HepG2 (cell line): ENCODE results near the gene ZFP36. TPM values are rescaled to one million over a fixed set of nuclear protein-coding genes. Genes with fewer than 3 reads are reported as not detected.

Experiments used
- AHR ChIP-seq: IDR thresholded peaks from 2 replicates; pipeline ENCODE4 v1.6.1; 2018; ENCODE audit warnings: missing genetic modification reagents, missing compliant biosample characterization
- ARNT2 ChIP-seq: sonication (generic); formaldehyde crosslinking; IDR thresholded peaks from 2 replicates; pipeline ENCODE4 v1.8.0; 2022; ENCODE audit warnings: mild to moderate bottlenecking, low read depth, missing genetic modification reagents, moderate library complexity
- ATF7-NPFF ChIP-seq: sonication (generic); formaldehyde crosslinking; IDR thresholded peaks from 2 replicates; pipeline ENCODE4 v1.8.1; 2023; ENCODE audit warnings: mild to moderate bottlenecking, low read depth, missing genetic modification reagents, moderate library complexity
- CENPX ChIP-seq: sonication (generic); formaldehyde crosslinking; IDR thresholded peaks from 2 replicates; pipeline ENCODE4 v1.9.0; 2021; ENCODE audit warnings: mild to moderate bottlenecking, missing genetic modification reagents, moderate library complexity
- ELF4 ChIP-seq: sonication (generic); formaldehyde crosslinking; IDR thresholded peaks from 2 replicates; pipeline ENCODE4 v1.5.0; 2020; ENCODE audit warnings: missing genetic modification reagents, mild to moderate bottlenecking, moderate library complexity, borderline replicate concordance
- ETS1 ChIP-seq: sonication (generic); formaldehyde crosslinking; IDR thresholded peaks from 2 replicates; pipeline ENCODE4 v1.4.0; 2020; ENCODE audit warnings: missing genetic modification reagents
- GLI4 ChIP-seq: sonication (generic); formaldehyde crosslinking; IDR thresholded peaks from 2 replicates; pipeline ENCODE4 v1.5.1; 2020; ENCODE audit warnings: missing genetic modification reagents, mild to moderate bottlenecking, moderate library complexity, borderline replicate concordance
- GZF1 ChIP-seq: sonication (generic); formaldehyde crosslinking; IDR thresholded peaks from 2 replicates; pipeline ENCODE4 v1.5.1; 2020; ENCODE audit warnings: mild to moderate bottlenecking, missing genetic modification reagents
- HCFC1 ChIP-seq: fragments of 150-350 bp; IDR thresholded peaks from 2 replicates; pipeline ENCODE4 v1.6.1; 2014; ENCODE audit warnings: low read depth, low read length
- MAZ ChIP-seq, 2 experiments: sonication (generic) in 1 of 2; formaldehyde crosslinking in 1 of 2; IDR thresholded peaks; 2 replicates each; pipeline versions ENCODE4 v1.5.0 to v1.6.1; 2012 to 2020; ENCODE audit warnings: low read depth in 2 of 2, mild to moderate bottlenecking in 2 of 2, borderline replicate concordance in 1 of 2, improper control_type of control experiment in 1 of 2, low read length in 1 of 2, missing genetic modification reagents in 1 of 2, moderate library complexity in 1 of 2
- MBNL3 ChIP-seq: fragments of 250-450 bp; sonication (Bioruptor Pico); conservative IDR thresholded peaks from 2 replicates; pipeline ENCODE4 v1.8.0; 2022; ENCODE audit warnings: mild to moderate bottlenecking, inconsistent platforms
- MYPOP ChIP-seq: sonication (generic); formaldehyde crosslinking; IDR thresholded peaks from 2 replicates; pipeline ENCODE4 v1.8.1; 2023; ENCODE audit warnings: mild to moderate bottlenecking, moderate library complexity, missing genetic modification reagents
- PRPF4 ChIP-seq: fragments of 200-400 bp; formaldehyde crosslinking; IDR thresholded peaks from 2 replicates; pipeline ENCODE4 v1.6.1; 2016; ENCODE audit warnings: low read length, low read depth; ENCODE audit not compliant: poor library complexity, severe bottlenecking
- RARA ChIP-seq: IDR thresholded peaks from 2 replicates; pipeline ENCODE4 v1.6.1; 2016; ENCODE audit warnings: missing genetic modification reagents, missing compliant biosample characterization
- RFX5 ChIP-seq: IDR thresholded peaks from 2 replicates; pipeline ENCODE4 v1.6.1; 2011; ENCODE audit warnings: low read depth, low read length, improper control_type of control experiment
- SMARCC2 ChIP-seq: fragments of 450-650 bp; IDR thresholded peaks from 2 replicates; pipeline ENCODE4 v1.6.1; 2017; ENCODE audit warnings: antibody characterized with exemption, mild to moderate bottlenecking
- SP1 ChIP-seq, 2 experiments: fragments of 450-650 bp in 1 of 2; sonication (generic) in 1 of 2; formaldehyde crosslinking in 1 of 2; IDR thresholded peaks; 2 replicates each; pipeline versions ENCODE4 v1.4.0 to v1.6.1; 2016 to 2020; ENCODE audit warnings: missing genetic modification reagents in 1 of 2
- STAT5B ChIP-seq: sonication (generic); formaldehyde crosslinking; IDR thresholded peaks from 2 replicates; pipeline ENCODE4 v1.4.0; 2020; ENCODE audit warnings: missing genetic modification reagents
- THRA ChIP-seq: sonication (generic); formaldehyde crosslinking; IDR thresholded peaks from 2 replicates; pipeline ENCODE4 v1.4.0; 2020; ENCODE audit warnings: missing genetic modification reagents, borderline replicate concordance
- ZFP37 ChIP-seq: sonication (generic); formaldehyde crosslinking; IDR thresholded peaks from 2 replicates; pipeline ENCODE4 v1.4.0; 2020; ENCODE audit warnings: missing genetic modification reagents, borderline replicate concordance
- ZKSCAN5 ChIP-seq: sonication (generic); formaldehyde crosslinking; IDR thresholded peaks from 2 replicates; pipeline ENCODE4 v1.5.1; 2020; ENCODE audit warnings: mild to moderate bottlenecking, missing genetic modification reagents
- ZNF143 ChIP-seq: sonication (generic); formaldehyde crosslinking; IDR thresholded peaks from 2 replicates; pipeline ENCODE4 v1.4.0; 2020; ENCODE audit warnings: missing genetic modification reagents
- ZNF337 ChIP-seq: sonication (generic); formaldehyde crosslinking; IDR thresholded peaks from 2 replicates; pipeline ENCODE4 v1.5.1; 2020; ENCODE audit warnings: missing genetic modification reagents, low read depth, mild to moderate bottlenecking, borderline replicate concordance
- ZNF564 ChIP-seq: sonication (generic); formaldehyde crosslinking; IDR thresholded peaks from 2 replicates; pipeline ENCODE4 v1.8.1; 2023; ENCODE audit warnings: mild to moderate bottlenecking, missing genetic modification reagents
- ZNF672 ChIP-seq: sonication (generic); formaldehyde crosslinking; IDR thresholded peaks from 2 replicates; pipeline ENCODE4 v1.8.1; 2022; ENCODE audit warnings: missing genetic modification reagents
- ZNF746 ChIP-seq: sonication (generic); formaldehyde crosslinking; IDR thresholded peaks from 2 replicates; pipeline ENCODE4 v1.8.0; 2022; ENCODE audit warnings: mild to moderate bottlenecking, missing genetic modification reagents
- ZNF747 ChIP-seq: sonication (generic); formaldehyde crosslinking; IDR thresholded peaks from 2 replicates; pipeline ENCODE4 v1.8.1; 2023; ENCODE audit warnings: missing genetic modification reagents, mild to moderate bottlenecking, borderline replicate concordance
- ZNF891 ChIP-seq: sonication (generic); formaldehyde crosslinking; IDR thresholded peaks from 2 replicates; pipeline ENCODE4 v1.5.0; 2020; ENCODE audit warnings: mild to moderate bottlenecking, missing genetic modification reagents
- polyA plus RNA-seq, 8 experiments: library from polyadenylated mRNA; depleted of rRNA in 3 of 8; stranded (reverse) in 7 of 8; unstranded in 1 of 8; fragments of >200 nt; fragmentation: Illumina TruSeq in 4 of 8; extraction: Trizol in 4 of 8; gene quantifications; 2 replicates each; pipeline versions ENCODE4 v1.2.1 to v1.2.3, GENCODE V29; 2011 to 2016; ENCODE audit warnings: low read depth in 4 of 8, missing spikeins in 1 of 8, mixed read lengths in 1 of 8; ENCODE audit not compliant: insufficient read depth in 1 of 8
- total RNA-seq, 5 experiments: library from RNA; depleted of rRNA; stranded (reverse); fragments of >200 nt; fragmentation: Illumina TruSeq; extraction: Trizol; gene quantifications; 2 replicates each; pipeline ENCODE4 v1.2.3, GENCODE V29; 2016; ENCODE audit warnings: low read depth in 1 of 5

Gene ZFP36
- total and polyA plus RNA-seq, 2 of the 13 experiments (the other 11 are each of a cell fraction or from before 2014, with no cell fraction given), result 1.4 to 1.7 TPM

GRCh38 chr19:39406656-39407409 lies at the start of gene ZFP36 (continued):
- TF ChIP-seq ZNF564 (CRISPR knock-in tag) (0 out of 2 replicates have a peak, but pooled peaks have one; percentile 58), RFX5 (no peak), ZFP37 (CRISPR knock-in tag) (peak; percentile 69), ETS1 (CRISPR knock-in tag) (no peak), MYPOP (CRISPR knock-in tag) (peak; percentile 81), CENPX (CRISPR knock-in tag) (no peak), ZNF891 (CRISPR knock-in tag) (no peak), STAT5B (CRISPR knock-in tag) (no peak), ZNF143 (CRISPR knock-in tag) (no peak), SMARCC2 (no peak), GLI4 (CRISPR knock-in tag) (no peak), ZNF746 (CRISPR knock-in tag) (peak; percentile 45), MAZ (IDR thresholded peaks at IDR 0.05; ENCODE audit: borderline replicate concordance, low read depth, low read length) (peak; percentile 58; the same call in 1 of the 2 replicates), MAZ (CRISPR knock-in tag; IDR thresholded peaks at IDR 0.05; ENCODE audit: low read depth) (peak; percentile 53; the same call in 1 of the 2 replicates), THRA (no peak), AHR (no peak), GZF1 (CRISPR knock-in tag) (no peak), ARNT2 (CRISPR knock-in tag) (0 out of 2 replicates have a peak, but pooled peaks have one; percentile 68), ZNF747 (no peak), MBNL3 (CRISPR knock-in tag) (no peak), ZNF337 (no peak), HCFC1 (no peak), ZKSCAN5 (CRISPR knock-in tag) (peak; percentile 71), PRPF4 (no peak), ELF4 (CRISPR knock-in tag) (no peak), ATF7-NPFF (CRISPR knock-in tag) (peak; percentile 65; the same call in 1 of the 2 replicates), ZNF672 (CRISPR knock-in tag) (no peak), RARA (CRISPR knock-in tag) (no peak), SP1 (IDR thresholded peaks at IDR 0.05) (no peak), SP1 (CRISPR knock-in tag; IDR thresholded peaks at IDR 0.05) (peak; percentile 33)
